HCT116 (cell line): ENCODE results near the gene CD320. TPM values are rescaled to one million over a fixed set of nuclear protein-coding genes. Genes with fewer than 3 reads are reported as not detected.

Experiments
- ATAC-seq: fragments of 200-7000 bp; cut with Tn5 transposase; 2 replicates; pipeline ENCODE4 v1.9.1; 2020; ENCODE audit warnings: mild to moderate bottlenecking, moderate library complexity
- BruUV-seq: library from RNA; stranded (reverse); fragments of 400-500 nt; replicated peaks from 2 replicates; lab custom pipeline; 2021; lab: Mats Ljungman, UMichigan
- CTCF ChIA-PET: fragments of 300-600 bp; sonication (Branson Sonifier 250); formaldehyde crosslinking; loops from one replicate; lab custom pipeline; 2021; ENCODE audit warnings: antibody characterized with exemption; lab: Charles Lee
- POLR2A ChIA-PET: fragments of 300-600, 350-600 bp; sonication (Branson Sonifier 250); formaldehyde crosslinking; loops from one replicate; lab custom pipeline; 2021; ENCODE audit warnings: antibody characterized with exemption; lab: Charles Lee
- RAD21 ChIA-PET, 2 experiments: fragments of 300-600 bp; sonication (Branson Sonifier 250); formaldehyde crosslinking; loops; one replicate each; lab custom pipeline; 2023; ENCODE audit warnings: low total read pairs in 2 of 2; ENCODE audit not compliant: uncharacterized antibody in 2 of 2, unreplicated experiment in 2 of 2, low non-redundant PET in 1 of 2; lab: Charles Lee
- DNase-seq: peaks from one replicate; pipeline ENCODE4 v3.0.0-alpha.2; 2010; ENCODE audit warnings: low read depth, low spot score
- H2AFZ ChIP-seq: fragments of 200-600 bp; shearing (Covaris generic), sonication (generic); 2 replicates; pipeline ENCODE4 v1.6.1; 2017; ENCODE audit warnings: low read depth, mixed run types, mixed read lengths, antibody characterized with exemption, low read length; ENCODE audit not compliant: poor library complexity, severe bottlenecking
- H3K27ac ChIP-seq: 2 replicates; pipeline ENCODE4 v1.5.1; 2012; ENCODE audit warnings: low read depth, low read length
- H3K27me3 ChIP-seq: fragments of 200-600 bp; sonication (generic); 2 replicates; pipeline ENCODE4 v1.6.1; 2016; ENCODE audit warnings: mixed run types, low read length, mixed read lengths; ENCODE audit not compliant: insufficient read depth
- H3K36me3 ChIP-seq, 2 experiments: fragments of 200-500 bp in 1 of 2; fragments of 200-600 bp in 1 of 2; sonication (Bioruptor generic) in 1 of 2; sonication (generic) in 1 of 2; 2 replicates each; pipeline versions ENCODE4 v1.5.1 to v1.6.1; 2014 to 2016; ENCODE audit warnings: low read length in 2 of 2, inconsistent platforms in 1 of 2, mixed read lengths in 1 of 2, mixed run types in 1 of 2; ENCODE audit not compliant: insufficient read depth in 2 of 2, control insufficient read depth in 1 of 2
- H3K4me1 ChIP-seq, 2 experiments: fragments of 200-600 bp in 1 of 2; sonication (generic) in 1 of 2; 2 replicates each; pipeline versions ENCODE4 v1.5.1 to v1.6.1; 2012 to 2017; ENCODE audit warnings: low read length in 2 of 2, inconsistent platforms in 1 of 2, mild to moderate bottlenecking in 1 of 2, mixed read lengths in 1 of 2, mixed run types in 1 of 2, moderate library complexity in 1 of 2; ENCODE audit not compliant: insufficient read depth in 2 of 2, control insufficient read depth in 1 of 2
- H3K4me2 ChIP-seq: fragments of 200-600 bp; sonication (generic); 2 replicates; pipeline ENCODE4 v1.6.1; 2017; ENCODE audit warnings: mixed run types, low read length, mixed read lengths
- H3K4me3 ChIP-seq, 2 experiments: fragments of 200-600 bp in 1 of 2; sonication (generic) in 1 of 2; replicated peaks in 1 of 2; 2 replicates each; pipeline ENCODE4 v1.5.1; 2011 to 2016; ENCODE audit warnings: low read length in 2 of 2, control low read depth in 1 of 2, low read depth in 1 of 2, mild to moderate bottlenecking in 1 of 2, mixed read lengths in 1 of 2, mixed run types in 1 of 2
- H3K79me2 ChIP-seq: fragments of 200-600 bp; sonication (generic); 2 replicates; pipeline ENCODE4 v1.6.1; 2017; ENCODE audit warnings: mild to moderate bottlenecking, mixed run types, low read length, moderate library complexity, mixed read lengths; ENCODE audit not compliant: insufficient read depth
- H3K9ac ChIP-seq: fragments of 200-600 bp; sonication (generic); 2 replicates; pipeline ENCODE4 v1.6.1; 2016; ENCODE audit warnings: low read length, mixed read lengths
- H3K9me2 ChIP-seq: fragments of 200-600 bp; sonication (generic), shearing (Covaris generic); 2 replicates; pipeline ENCODE4 v1.6.1; 2017; ENCODE audit warnings: mixed run types, mild to moderate bottlenecking, moderate library complexity; ENCODE audit not compliant: insufficient read depth
- H3K9me3 ChIP-seq, 2 experiments: fragments of 200-500 bp in 1 of 2; fragments of 200-600 bp in 1 of 2; sonication (Bioruptor generic) in 1 of 2; sonication (generic) in 1 of 2; 2 replicates each; pipeline ENCODE4 v1.6.1; 2014 to 2017; ENCODE audit warnings: low read length in 2 of 2, mixed read lengths in 2 of 2, inconsistent platforms in 1 of 2, low read depth in 1 of 2, mild to moderate bottlenecking in 1 of 2, mixed run types in 1 of 2, moderate library complexity in 1 of 2; ENCODE audit not compliant: control insufficient read depth in 1 of 2, insufficient read depth in 1 of 2
- H4K20me1 ChIP-seq: fragments of 200-600 bp; sonication (generic), shearing (Covaris generic); 2 replicates; pipeline ENCODE4 v1.6.1; 2017; ENCODE audit warnings: mixed run types, mild to moderate bottlenecking, moderate library complexity; ENCODE audit not compliant: insufficient read depth
- CBX3 ChIP-seq: IDR thresholded peaks from 2 replicates; pipeline ENCODE4 v1.6.1; 2012; ENCODE audit warnings: low read depth
- CEBPB ChIP-seq: IDR thresholded peaks from 2 replicates; pipeline ENCODE4 v1.6.1; 2012; ENCODE audit warnings: low read depth
- CTCF ChIP-seq, 3 experiments: fragments of 200-600 bp in 1 of 3; sonication (generic) in 1 of 3; IDR thresholded peaks in 2 of 3; conservative IDR thresholded peaks in 1 of 3; 2 replicates each; pipeline ENCODE4 v1.5.1; 2012 to 2017; ENCODE audit warnings: low read depth in 2 of 3, low read length in 2 of 3, antibody characterized with exemption in 1 of 3, borderline replicate concordance in 1 of 3, control low read depth in 1 of 3, mild to moderate bottlenecking in 1 of 3, mixed read lengths in 1 of 3, mixed run types in 1 of 3, moderate library complexity in 1 of 3; ENCODE audit not compliant: insufficient read depth in 1 of 3
- EGR1 ChIP-seq: IDR thresholded peaks from 2 replicates; pipeline ENCODE4 v1.6.1; 2012; ENCODE audit warnings: low read depth
- EZH2 ChIP-seq: fragments of 200-600 bp; sonication (generic); IDR thresholded peaks from 2 replicates; pipeline ENCODE4 v1.6.1; 2017; ENCODE audit warnings: antibody characterized with exemption, mixed run types
- FOSL1 ChIP-seq: IDR thresholded peaks from 2 replicates; pipeline ENCODE4 v1.6.1; 2012; ENCODE audit warnings: low read depth
- MAX ChIP-seq: IDR thresholded peaks from 2 replicates; pipeline ENCODE4 v1.6.1; 2012
- POLR2AphosphoS5 ChIP-seq: IDR thresholded peaks from 2 replicates; pipeline ENCODE4 v1.6.1; 2011; ENCODE audit warnings: mild to moderate bottlenecking, low read depth, low read length, moderate library complexity
- RAD21 ChIP-seq: IDR thresholded peaks from 2 replicates; pipeline ENCODE4 v1.6.1; 2012; ENCODE audit warnings: low read depth, mild to moderate bottlenecking
- SIN3A ChIP-seq: IDR thresholded peaks from 2 replicates; pipeline ENCODE4 v1.6.1; 2012; ENCODE audit warnings: low read depth
- SRF ChIP-seq: IDR thresholded peaks from 2 replicates; pipeline ENCODE4 v1.6.1; 2012; ENCODE audit warnings: low read depth
- TCF7L2 ChIP-seq: IDR thresholded peaks from 2 replicates; pipeline ENCODE4 v1.7.0; 2011; ENCODE audit warnings: borderline replicate concordance, inconsistent platforms; ENCODE audit not compliant: insufficient read depth, insufficient read length; ENCODE audit errors: extremely low read depth
- intact Hi-C: fragments of 100-400 bp; cut with micrococcal nuclease; formaldehyde crosslinking; loops from 2 replicates; pipeline ENCODE4 v1.10.0; 2022
- total RNA-seq: library from RNA; stranded (reverse); gene quantifications from one replicate; pipeline ENCODE4 v1.2.1, GENCODE V29; 2021; ENCODE audit not compliant: unreplicated experiment

CD320 gene
- total RNA-seq, 1 experiment from 2014 or later = 86.2 TPM

- Histone ChIP-seq H2AFZ (no peak overlapping the region), H3K9me2 (no peaks in the 10 kb centered on the region), H3K9me3 (no peaks in the 10 kb centered on the region), H4K20me1 (no peaks in the 10 kb centered on the region), H3K27ac (no peak overlapping the region), H3K79me2 (no peaks in the 10 kb centered on the region), H3K4me1 (peaks cover 5 to 20% of the 10 kb centered on the region in 2 experiments; a peak in 3 of 4 replicates), H3K36me3 (no peaks in the 10 kb centered on the region), H3K4me2 (no peak overlapping the region), H3K9ac (no peak overlapping the region), H3K4me3 (no peak overlapping the region), H3K27me3 (no peaks in the 10 kb centered on the region)
- intact Hi-C loops = loop anchor here (5.0 kb wide), 2 partner anchors 237 to 252 kb away; no protein-coding TSS in a partner anchor
- no peak for ATAC-seq
- ChIA-PET RAD21 (interaction anchor here (0.7 to 1.1 kb wide), 2 partner anchors 66 to 310 kb away, joined by 4 to 6 read pairs; no protein-coding TSS in a partner anchor), CTCF (no interaction called here), POLR2A (no interaction called here)
- BruUV-seq = no TSS peak
- no peak for TF ChIP-seq SIN3A
- no peak for TF ChIP-seq CTCF (IDR thresholded peaks at IDR 0.05 in 2 of 3, conservative IDR thresholded peaks at IDR 0.05 in 1 of 3; ENCODE audit: borderline replicate concordance in 1 of 3, insufficient read depth in 1 of 3, low read depth in 2 of 3, low read length in 2 of 3)
- no peak for TF ChIP-seq EGR1
- no peak for TF ChIP-seq RAD21
- no peak for TF ChIP-seq CEBPB
- TF ChIP-seq MAX = no peak
- TF ChIP-seq EZH2 = no peak
- no peak for TF ChIP-seq CBX3
- no peak for TF ChIP-seq POLR2AphosphoS5
- no peak for TF ChIP-seq SRF
- TF ChIP-seq FOSL1 = no peak
- TF ChIP-seq TCF7L2 = no peak
- DNase-seq = no peak
Observed at GRCh38 chr19:8254286-8255001, 53.7 kb downstream of the CD320 start.
